ENCODE results near the gene WDFY1. TPM values are rescaled to one million over a fixed set of nuclear protein-coding genes. Genes with fewer than 3 reads are reported as not detected.

WDFY1 gene, protein sequence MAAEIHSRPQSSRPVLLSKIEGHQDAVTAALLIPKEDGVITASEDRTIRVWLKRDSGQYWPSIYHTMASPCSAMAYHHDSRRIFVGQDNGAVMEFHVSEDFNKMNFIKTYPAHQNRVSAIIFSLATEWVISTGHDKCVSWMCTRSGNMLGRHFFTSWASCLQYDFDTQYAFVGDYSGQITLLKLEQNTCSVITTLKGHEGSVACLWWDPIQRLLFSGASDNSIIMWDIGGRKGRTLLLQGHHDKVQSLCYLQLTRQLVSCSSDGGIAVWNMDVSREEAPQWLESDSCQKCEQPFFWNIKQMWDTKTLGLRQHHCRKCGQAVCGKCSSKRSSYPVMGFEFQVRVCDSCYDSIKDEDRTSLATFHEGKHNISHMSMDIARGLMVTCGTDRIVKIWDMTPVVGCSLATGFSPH
- total RNA-seq = 10 to 100 TPM; 19.4 to 29.2 (median 24.7) TPM

DNA sequence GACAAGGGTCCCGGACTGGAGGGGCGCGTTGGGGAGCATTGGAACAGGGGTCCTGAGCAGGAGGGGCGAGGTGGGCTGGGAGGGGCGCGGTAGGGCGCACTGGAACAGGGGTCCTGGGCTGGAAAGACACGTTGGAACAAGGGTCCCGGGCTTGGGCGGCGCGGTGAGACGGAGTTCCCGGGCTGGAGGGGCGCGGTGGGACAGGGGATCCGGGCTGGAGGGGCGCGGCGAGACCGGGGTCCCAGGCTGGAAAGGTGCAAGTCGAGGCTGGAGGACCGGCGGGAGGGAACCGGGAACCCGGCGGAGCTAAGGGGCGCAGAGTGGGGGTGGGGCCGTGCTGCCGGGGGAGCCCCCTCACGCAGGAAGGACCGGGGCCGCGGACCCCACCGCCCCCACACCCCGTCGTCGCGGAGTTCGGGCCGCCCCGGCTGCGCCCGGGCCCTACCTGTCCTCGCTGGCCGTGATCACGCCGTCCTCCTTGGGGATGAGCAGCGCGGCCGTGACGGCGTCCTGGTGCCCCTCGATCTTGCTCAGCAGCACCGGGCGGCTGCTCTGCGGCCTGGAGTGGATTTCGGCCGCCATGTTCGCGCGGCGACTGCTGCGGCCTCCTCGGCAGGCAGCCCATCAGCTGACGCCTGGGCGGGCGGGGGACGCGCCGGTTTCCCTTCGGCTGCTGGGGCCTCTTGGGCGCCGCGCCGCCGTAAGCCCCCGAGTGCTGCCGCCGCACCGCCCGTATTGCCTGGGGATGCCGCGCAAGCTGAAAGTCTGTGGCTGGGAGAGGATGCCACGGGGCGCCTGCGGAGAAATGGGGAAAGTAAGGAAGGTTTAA is at the start of gene WDFY1:
Gene WDFY1, minus strand, starts transcription at position 633 of the 829 bp plus-strand sequence. Its CDS starts 51 bp downstream, at position 582.
- TF ChIP-seq POLR2A (IDR thresholded peaks at IDR 0.05; ENCODE audit: low read depth) = peak; percentile 59
- TF ChIP-seq POLR2AphosphoS5 (IDR thresholded peaks at IDR 0.05) = peak; percentile 92
- TF ChIP-seq EP300 (IDR thresholded peaks at IDR 0.05) = no peak
- TF ChIP-seq, protein P1, sequence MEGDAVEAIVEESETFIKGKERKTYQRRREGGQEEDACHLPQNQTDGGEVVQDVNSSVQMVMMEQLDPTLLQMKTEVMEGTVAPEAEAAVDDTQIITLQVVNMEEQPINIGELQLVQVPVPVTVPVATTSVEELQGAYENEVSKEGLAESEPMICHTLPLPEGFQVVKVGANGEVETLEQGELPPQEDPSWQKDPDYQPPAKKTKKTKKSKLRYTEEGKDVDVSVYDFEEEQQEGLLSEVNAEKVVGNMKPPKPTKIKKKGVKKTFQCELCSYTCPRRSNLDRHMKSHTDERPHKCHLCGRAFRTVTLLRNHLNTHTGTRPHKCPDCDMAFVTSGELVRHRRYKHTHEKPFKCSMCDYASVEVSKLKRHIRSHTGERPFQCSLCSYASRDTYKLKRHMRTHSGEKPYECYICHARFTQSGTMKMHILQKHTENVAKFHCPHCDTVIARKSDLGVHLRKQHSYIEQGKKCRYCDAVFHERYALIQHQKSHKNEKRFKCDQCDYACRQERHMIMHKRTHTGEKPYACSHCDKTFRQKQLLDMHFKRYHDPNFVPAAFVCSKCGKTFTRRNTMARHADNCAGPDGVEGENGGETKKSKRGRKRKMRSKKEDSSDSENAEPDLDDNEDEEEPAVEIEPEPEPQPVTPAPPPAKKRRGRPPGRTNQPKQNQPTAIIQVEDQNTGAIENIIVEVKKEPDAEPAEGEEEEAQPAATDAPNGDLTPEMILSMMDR (IDR thresholded peaks at IDR 0.05) = peak in 1 of 3 experiments; percentile 18
- Histone ChIP-seq H3K4me1 (peaks cover 29 to 49% (median 39%) of the 10 kb centered on the region in 4 donors), H3K4me3 (peak within 1 kb of the TSS; percentile 85 to 99 (median 92)), H3K9me3 (no peaks in the 10 kb centered on the region), H3K36me3 (no peaks in the 10 kb centered on the region), H3K27ac (replicated peaks in 1 of 4) (peak within 1 kb of the TSS; percentile 90 to 94 (median 92)), H3K27me3 (no peaks in the 10 kb centered on the region)
- DNase-seq (ENCODE audit: extremely low spot score) = peak; percentile 94
- intact Hi-C loops (cut with DNase I) = no loop called here
- WGBS = 2% methylated on average over 28 of the region's 87 CpGs

DNA sequence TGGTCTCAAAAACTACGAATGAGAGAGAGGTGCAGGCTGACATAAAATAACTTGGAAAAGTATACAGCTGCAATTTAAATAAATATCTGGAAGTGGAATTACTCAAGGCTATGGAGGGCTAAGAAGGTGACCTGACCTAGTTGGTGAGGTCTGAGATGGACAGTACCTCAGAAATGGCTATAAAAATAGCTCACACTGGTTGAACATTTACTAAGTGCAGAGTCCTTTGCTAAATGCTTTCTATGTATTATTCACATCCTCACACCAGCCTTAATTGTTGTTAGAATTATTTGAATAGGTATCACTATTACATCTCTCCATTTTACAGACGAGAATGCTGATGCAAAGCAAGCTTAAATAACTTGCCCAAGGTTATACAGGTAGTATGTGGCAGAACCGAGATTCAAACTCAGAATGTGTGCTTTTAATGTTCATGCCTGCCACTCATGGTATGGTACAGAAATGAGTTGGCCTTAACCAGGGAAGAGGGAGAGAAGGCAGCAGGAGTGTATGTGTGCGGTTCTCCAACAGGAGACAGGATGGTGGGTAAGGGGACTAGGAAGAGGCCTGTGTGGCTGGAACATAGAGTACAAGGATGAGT is 49.5 kb upstream of the WDFY1 start:
- WGBS = 98% methylated on average over 4 of the region's 4 CpGs
- no peaks in the 10 kb centered on the region for H3K9me3 ChIP-seq
- DNase-seq (ENCODE audit: extremely low spot score) = no peak
- no peak overlapping the region for H3K4me3 ChIP-seq
- TF ChIP-seq EP300 (IDR thresholded peaks at IDR 0.05) (no peak), POLR2A (IDR thresholded peaks at IDR 0.05; ENCODE audit: low read depth) (no peak), POLR2AphosphoS5 (IDR thresholded peaks at IDR 0.05) (no peak)
- TF ChIP-seq, protein P1 (IDR thresholded peaks at IDR 0.05) = no peak
- intact Hi-C loops (cut with DNase I) = loop anchor here (1.0 kb wide), 1 partner anchor 290 kb away; no protein-coding TSS in a partner anchor
- peaks cover 0 to 5% (median 0%) of the 10 kb centered on the region in 4 donors for H3K36me3 ChIP-seq
- no peaks in the 10 kb centered on the region for H3K27me3 ChIP-seq
- H3K27ac ChIP-seq (replicated peaks in 1 of 4) = no peak overlapping the region
- H3K4me1 ChIP-seq = peaks cover 0 to 10% (median 8%) of the 10 kb centered on the region in 4 donors

DNA sequence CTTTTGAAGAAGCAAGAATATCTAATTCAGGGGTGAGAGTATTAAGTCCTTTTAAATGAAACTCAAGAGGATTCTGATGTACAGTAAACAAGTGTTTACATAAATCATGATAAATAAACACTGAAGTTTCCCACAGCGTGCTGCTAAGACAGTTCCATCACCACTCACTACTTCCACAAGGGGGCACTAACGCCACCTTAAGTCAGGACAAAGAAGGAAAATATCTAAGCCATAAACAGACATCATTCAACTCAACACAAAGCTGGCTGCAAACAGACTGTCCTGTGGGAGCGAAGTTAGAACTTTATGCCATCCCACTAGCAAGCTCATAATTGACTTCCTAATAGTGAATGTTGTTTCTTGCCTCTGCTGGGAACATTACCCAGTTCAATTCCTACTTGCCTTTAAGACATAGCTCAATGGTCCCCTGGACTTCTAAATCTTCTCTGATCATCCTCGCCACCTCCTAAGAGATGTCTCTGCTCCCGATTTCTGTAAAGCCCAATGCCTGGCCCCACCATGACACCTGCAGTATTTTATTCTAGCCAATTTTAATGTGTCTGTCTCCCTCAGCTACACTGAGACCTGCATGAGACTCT is 48.6 kb upstream of the WDFY1 start:
- WGBS = 34% methylated on average over 5 of the region's 5 CpGs
- Histone ChIP-seq H3K9me3 (no peaks in the 10 kb centered on the region), H3K27me3 (no peaks in the 10 kb centered on the region), H3K36me3 (peaks cover 0 to 5% (median 0%) of the 10 kb centered on the region in 4 donors), H3K4me1 (peaks cover 0 to 10% (median 8%) of the 10 kb centered on the region in 4 donors), H3K27ac (replicated peaks in 1 of 4) (no peak overlapping the region), H3K4me3 (no peak overlapping the region)
- no peak for DNase-seq (ENCODE audit: extremely low spot score)
- TF ChIP-seq, protein P1 (IDR thresholded peaks at IDR 0.05) = peak; percentile 75 to 83 (median 78)
- TF ChIP-seq POLR2AphosphoS5 (IDR thresholded peaks at IDR 0.05) = no peak
- intact Hi-C loops (cut with DNase I) = loop anchor here (1.0 kb wide), 1 partner anchor 291 kb away; no protein-coding TSS in a partner anchor

DNA sequence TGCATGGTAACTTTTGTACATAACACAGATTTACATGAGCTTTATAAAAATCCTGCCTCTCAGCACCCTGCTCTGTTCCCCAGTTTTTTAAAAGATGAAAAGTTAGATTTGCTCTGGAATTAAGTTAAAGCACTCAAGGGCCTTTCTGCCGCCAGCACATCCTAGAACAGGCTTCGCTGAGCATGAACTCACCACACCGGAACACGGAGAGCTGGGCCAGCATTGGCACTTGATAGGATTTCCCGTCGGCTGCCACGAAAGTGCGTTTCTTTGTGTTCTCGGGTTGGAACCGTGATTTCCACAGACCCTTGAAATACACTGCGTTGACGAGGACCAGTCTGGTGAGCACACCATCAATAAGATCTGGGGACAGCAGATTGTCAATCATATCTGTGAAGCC is 46.5 kb upstream of the WDFY1 start:
- no peak for TF ChIP-seq EP300 (IDR thresholded peaks at IDR 0.05)
- TF ChIP-seq POLR2AphosphoS5 (IDR thresholded peaks at IDR 0.05) = no peak
- TF ChIP-seq, protein P1 (IDR thresholded peaks at IDR 0.05) = no peak
- no peak for TF ChIP-seq POLR2A (IDR thresholded peaks at IDR 0.05; ENCODE audit: low read depth)
- Histone ChIP-seq H3K27me3 (no peaks in the 10 kb centered on the region), H3K9me3 (no peaks in the 10 kb centered on the region), H3K4me3 (no peak overlapping the region), H3K4me1 (peaks cover 0 to 10% (median 8%) of the 10 kb centered on the region in 4 donors), H3K36me3 (peaks cover 0 to 5% (median 0%) of the 10 kb centered on the region in 4 donors), H3K27ac (replicated peaks in 1 of 4) (no peak overlapping the region)
- intact Hi-C loops (cut with DNase I) = no loop called here
- WGBS = 97% methylated on average over 12 of the region's 12 CpGs
- DNase-seq (ENCODE audit: extremely low spot score) = no peak

Data from esophagus muscularis mucosa (tissue), 4 donors.